Lower leg skin (tissue), 3 donors: Measurements from ENCODE around the gene SLC46A3.

ENCODE experiments used
- POLR2A ChIP-seq, 2 donors: fragments of 450-650 bp; IDR thresholded peaks; one replicate each; pipeline ENCODE4 v1.6.1; 2016 to 2017; ENCODE audit warnings: antibody characterized with exemption in 2 of 2, mild to moderate bottlenecking in 1 of 2, moderate library complexity in 1 of 2
- TF ChIP-seq, protein P1 (sequence below), 3 donors: fragments of 450-650 bp; IDR thresholded peaks; one replicate each; pipeline ENCODE4 v1.5.1; 2016; ENCODE audit warnings: antibody characterized with exemption in 3 of 3, mild to moderate bottlenecking in 3 of 3, moderate library complexity in 2 of 3

DNA sequence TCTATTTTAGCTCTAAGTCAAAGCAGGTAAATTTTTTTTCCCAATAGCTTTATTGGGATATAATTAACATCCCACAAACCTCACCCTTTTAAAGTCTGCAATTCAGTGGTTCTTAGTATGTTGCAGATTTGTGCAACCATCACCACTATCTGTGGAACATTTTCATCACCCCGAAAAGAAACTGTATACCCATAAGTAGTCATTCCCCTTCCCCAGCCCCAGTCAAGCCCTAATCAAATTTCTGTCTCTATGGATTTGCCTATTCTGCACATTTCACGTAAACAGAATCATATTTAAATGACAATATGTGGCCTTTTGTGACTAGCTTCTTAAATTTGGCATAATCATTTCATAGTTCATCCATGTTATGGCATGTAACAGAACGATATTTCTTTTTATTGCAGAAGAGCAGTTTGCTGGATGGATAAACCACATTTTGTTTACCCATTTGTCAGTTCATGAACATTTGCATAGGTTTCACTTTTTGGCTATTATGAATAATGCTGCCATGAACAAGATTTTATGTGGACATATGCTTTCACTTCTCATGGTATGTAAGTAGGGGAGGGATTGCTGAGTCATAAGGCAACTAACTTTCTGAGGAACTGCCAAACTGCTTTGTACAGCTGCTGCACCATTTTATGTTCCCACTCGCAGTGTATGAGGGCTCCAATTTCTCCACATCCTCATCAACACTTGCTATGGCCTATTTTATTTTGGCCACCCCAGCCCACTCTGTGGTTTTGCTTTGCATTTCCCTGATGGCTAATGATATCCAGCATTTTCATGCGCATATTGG, 10.9 kb downstream of the SLC46A3 start:
- TF ChIP-seq, protein P1, sequence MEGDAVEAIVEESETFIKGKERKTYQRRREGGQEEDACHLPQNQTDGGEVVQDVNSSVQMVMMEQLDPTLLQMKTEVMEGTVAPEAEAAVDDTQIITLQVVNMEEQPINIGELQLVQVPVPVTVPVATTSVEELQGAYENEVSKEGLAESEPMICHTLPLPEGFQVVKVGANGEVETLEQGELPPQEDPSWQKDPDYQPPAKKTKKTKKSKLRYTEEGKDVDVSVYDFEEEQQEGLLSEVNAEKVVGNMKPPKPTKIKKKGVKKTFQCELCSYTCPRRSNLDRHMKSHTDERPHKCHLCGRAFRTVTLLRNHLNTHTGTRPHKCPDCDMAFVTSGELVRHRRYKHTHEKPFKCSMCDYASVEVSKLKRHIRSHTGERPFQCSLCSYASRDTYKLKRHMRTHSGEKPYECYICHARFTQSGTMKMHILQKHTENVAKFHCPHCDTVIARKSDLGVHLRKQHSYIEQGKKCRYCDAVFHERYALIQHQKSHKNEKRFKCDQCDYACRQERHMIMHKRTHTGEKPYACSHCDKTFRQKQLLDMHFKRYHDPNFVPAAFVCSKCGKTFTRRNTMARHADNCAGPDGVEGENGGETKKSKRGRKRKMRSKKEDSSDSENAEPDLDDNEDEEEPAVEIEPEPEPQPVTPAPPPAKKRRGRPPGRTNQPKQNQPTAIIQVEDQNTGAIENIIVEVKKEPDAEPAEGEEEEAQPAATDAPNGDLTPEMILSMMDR (IDR thresholded peaks at IDR 0.05) = no peak
- no peak for TF ChIP-seq POLR2A (IDR thresholded peaks at IDR 0.05)
